Measurements from ENCODE around the gene COQ4.

DNA sequence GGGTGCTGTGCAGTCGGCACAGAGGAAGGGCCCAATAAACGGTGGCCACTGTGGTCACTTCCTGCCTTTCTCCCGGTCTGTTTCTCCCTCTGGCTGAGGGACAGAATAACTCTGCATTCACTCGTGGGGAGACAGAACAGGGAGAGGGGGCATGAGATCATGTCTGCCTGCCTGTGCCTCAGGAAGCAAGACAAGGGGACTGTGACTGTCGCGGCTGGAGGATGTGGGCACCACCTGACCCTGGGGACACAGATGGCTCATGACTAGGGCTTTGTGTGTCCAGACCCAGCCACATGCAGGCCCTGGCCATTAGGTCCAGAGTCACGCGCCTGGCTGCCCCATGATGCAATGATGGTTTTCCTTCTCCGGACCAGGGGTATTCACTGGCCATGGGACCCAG lies 6.2 kb upstream of the COQ4 start:
- TF ChIP-seq, protein P1, sequence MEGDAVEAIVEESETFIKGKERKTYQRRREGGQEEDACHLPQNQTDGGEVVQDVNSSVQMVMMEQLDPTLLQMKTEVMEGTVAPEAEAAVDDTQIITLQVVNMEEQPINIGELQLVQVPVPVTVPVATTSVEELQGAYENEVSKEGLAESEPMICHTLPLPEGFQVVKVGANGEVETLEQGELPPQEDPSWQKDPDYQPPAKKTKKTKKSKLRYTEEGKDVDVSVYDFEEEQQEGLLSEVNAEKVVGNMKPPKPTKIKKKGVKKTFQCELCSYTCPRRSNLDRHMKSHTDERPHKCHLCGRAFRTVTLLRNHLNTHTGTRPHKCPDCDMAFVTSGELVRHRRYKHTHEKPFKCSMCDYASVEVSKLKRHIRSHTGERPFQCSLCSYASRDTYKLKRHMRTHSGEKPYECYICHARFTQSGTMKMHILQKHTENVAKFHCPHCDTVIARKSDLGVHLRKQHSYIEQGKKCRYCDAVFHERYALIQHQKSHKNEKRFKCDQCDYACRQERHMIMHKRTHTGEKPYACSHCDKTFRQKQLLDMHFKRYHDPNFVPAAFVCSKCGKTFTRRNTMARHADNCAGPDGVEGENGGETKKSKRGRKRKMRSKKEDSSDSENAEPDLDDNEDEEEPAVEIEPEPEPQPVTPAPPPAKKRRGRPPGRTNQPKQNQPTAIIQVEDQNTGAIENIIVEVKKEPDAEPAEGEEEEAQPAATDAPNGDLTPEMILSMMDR (conservative IDR thresholded peaks at IDR 0.05; ENCODE audit: low read depth in 2 of 2), result no peak
- TF ChIP-seq EZH2 (IDR thresholded peaks at IDR 0.05; ENCODE audit: low read depth, unreplicated experiment), result no peak
- no peak for TF ChIP-seq POLR2AphosphoS5 (IDR thresholded peaks at IDR 0.05; ENCODE audit: low read depth)
- TF ChIP-seq JUNB (IDR thresholded peaks at IDR 0.05; ENCODE audit: unreplicated experiment), result no peak
- TF ChIP-seq, protein P2, sequence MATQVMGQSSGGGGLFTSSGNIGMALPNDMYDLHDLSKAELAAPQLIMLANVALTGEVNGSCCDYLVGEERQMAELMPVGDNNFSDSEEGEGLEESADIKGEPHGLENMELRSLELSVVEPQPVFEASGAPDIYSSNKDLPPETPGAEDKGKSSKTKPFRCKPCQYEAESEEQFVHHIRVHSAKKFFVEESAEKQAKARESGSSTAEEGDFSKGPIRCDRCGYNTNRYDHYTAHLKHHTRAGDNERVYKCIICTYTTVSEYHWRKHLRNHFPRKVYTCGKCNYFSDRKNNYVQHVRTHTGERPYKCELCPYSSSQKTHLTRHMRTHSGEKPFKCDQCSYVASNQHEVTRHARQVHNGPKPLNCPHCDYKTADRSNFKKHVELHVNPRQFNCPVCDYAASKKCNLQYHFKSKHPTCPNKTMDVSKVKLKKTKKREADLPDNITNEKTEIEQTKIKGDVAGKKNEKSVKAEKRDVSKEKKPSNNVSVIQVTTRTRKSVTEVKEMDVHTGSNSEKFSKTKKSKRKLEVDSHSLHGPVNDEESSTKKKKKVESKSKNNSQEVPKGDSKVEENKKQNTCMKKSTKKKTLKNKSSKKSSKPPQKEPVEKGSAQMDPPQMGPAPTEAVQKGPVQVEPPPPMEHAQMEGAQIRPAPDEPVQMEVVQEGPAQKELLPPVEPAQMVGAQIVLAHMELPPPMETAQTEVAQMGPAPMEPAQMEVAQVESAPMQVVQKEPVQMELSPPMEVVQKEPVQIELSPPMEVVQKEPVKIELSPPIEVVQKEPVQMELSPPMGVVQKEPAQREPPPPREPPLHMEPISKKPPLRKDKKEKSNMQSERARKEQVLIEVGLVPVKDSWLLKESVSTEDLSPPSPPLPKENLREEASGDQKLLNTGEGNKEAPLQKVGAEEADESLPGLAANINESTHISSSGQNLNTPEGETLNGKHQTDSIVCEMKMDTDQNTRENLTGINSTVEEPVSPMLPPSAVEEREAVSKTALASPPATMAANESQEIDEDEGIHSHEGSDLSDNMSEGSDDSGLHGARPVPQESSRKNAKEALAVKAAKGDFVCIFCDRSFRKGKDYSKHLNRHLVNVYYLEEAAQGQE (IDR thresholded peaks at IDR 0.05; ENCODE audit: unreplicated experiment), result no peak
- TF ChIP-seq, protein P3, sequence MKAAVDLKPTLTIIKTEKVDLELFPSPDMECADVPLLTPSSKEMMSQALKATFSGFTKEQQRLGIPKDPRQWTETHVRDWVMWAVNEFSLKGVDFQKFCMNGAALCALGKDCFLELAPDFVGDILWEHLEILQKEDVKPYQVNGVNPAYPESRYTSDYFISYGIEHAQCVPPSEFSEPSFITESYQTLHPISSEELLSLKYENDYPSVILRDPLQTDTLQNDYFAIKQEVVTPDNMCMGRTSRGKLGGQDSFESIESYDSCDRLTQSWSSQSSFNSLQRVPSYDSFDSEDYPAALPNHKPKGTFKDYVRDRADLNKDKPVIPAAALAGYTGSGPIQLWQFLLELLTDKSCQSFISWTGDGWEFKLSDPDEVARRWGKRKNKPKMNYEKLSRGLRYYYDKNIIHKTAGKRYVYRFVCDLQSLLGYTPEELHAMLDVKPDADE (IDR thresholded peaks at IDR 0.05), result no peak
- TF ChIP-seq ZNF114 (CRISPR knock-in tag; IDR thresholded peaks at IDR 0.05), result no peak
